CD4-positive, alpha-beta T cell treated with Interleukin-21 for 1 hour (primary cell): ENCODE results near the gene FGR.

ENCODE experiments used
- DNase-seq: peaks from one replicate; pipeline ENCODE4 v3.0.0-alpha.2; 2020

FGR gene

DNA sequence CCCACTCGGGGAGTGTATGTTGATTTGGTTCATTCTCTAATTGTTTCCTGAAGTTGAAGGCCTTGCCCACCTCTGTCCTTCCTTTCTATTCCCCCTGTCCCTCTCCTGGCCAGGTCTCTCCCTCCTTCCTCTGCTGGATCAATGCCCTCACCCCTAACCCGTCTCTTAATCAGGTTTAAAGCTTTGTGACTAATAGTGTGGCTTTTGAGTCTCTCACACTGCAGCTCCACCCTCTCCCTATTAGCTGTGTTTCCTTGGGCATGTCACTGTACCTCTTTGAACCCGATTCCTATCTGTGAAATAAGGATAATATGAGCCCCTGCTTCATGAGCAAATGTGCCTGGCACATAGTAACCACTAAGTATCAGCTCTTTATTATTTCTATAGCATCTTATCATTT, 51.5 kb downstream of the FGR start:
- no peak for DNase-seq

DNA sequence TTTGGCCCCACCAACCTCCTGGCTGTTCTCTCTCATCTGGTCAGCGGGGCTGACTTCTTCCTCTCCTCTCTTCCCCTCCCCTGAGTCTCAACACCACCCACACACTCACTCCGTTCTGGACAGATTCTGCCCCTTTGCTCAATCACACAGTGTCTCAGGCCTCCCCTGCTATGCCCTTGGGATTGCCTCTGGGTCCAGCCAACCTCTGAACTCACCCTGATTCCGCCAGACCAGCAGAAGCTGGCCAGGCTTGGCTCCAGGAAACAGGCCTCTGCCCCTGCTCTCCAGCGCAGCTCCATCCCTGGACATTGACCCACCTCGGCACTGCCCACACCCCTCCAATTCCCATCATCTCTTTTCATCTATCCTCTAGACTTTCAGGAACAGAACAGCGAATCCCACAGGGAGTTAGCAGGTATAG, 53.2 kb downstream of the FGR start:
- no peak for DNase-seq

DNA sequence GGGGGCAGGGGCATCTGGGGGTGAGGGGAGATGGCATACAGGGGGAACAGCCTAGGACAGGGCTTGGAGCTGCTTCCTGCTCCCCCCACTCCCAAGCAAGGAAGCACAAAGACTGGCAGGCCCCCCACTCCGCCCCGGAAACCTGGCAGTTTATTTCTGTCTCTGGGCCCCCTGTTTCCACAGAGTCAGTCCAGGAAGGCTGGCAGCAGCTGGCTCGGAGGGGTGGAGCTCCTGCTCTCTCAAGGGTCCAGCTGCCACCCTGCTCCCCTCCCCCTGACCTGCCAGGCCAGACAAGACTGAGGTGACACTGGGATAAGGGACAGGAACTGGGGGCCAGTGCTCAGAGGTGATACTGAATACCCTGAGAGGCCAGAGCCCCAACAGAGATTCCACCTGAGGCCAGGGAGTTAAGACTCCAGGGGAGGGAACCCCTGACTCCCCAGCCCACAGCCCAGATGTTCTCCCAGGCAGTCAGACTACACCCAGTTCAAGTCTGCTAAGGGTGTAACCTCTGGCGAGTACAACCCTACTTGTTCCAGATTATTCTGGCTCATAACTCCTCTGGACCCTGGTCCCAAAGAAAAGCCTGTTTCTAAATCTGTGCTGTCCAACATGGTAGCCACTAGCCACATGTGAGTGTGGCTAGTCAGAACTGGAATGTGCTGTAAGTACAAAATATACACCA, 57.3 kb downstream of the FGR start:
- no peak for DNase-seq

DNA sequence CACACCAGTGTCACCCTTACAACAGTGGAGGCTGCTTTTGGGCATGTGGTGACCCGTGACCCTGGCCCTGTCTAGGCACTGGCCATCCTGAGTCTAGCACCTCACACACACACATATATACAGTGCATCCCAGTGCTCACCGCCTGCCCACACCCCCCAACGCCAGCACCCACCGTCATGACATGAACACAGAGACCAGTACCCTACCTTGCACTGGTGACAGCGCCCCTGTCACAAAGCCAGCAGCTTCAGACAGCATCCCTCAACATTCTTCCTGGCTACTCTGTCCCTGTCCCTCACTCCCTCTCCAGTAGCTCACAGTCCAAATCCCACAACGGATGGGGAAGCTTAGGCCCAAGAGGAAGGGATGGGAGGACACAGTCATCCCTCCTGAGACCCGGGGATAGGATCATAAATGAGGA, 58.2 kb downstream of the FGR start:
- no peak for DNase-seq

DNA sequence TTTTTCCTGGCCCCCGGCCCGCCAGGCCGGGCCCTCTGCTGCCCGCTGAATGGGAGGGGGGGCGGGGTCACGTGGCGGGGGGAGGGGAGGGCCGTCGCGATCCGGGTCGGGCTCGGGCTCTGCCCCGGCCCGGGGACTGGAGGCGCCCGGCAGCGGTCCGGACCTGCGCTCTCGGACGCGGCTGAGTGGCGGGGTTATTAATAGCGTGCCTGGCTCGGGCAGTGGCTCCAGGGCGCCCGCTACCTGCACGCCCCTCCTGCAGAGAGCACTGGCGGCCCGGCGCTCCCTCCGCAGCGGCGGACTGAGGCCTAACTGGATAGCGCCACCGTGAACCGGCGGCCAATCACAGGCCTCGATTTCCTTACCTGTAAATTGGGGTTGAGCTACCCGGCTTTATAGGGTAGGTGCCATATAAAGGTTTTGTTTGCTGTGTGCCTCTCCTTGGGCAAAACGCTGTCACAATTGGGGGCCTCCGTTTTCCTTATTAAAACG, 59.1 kb downstream of the FGR start:
- DNase-seq, result no peak

DNA sequence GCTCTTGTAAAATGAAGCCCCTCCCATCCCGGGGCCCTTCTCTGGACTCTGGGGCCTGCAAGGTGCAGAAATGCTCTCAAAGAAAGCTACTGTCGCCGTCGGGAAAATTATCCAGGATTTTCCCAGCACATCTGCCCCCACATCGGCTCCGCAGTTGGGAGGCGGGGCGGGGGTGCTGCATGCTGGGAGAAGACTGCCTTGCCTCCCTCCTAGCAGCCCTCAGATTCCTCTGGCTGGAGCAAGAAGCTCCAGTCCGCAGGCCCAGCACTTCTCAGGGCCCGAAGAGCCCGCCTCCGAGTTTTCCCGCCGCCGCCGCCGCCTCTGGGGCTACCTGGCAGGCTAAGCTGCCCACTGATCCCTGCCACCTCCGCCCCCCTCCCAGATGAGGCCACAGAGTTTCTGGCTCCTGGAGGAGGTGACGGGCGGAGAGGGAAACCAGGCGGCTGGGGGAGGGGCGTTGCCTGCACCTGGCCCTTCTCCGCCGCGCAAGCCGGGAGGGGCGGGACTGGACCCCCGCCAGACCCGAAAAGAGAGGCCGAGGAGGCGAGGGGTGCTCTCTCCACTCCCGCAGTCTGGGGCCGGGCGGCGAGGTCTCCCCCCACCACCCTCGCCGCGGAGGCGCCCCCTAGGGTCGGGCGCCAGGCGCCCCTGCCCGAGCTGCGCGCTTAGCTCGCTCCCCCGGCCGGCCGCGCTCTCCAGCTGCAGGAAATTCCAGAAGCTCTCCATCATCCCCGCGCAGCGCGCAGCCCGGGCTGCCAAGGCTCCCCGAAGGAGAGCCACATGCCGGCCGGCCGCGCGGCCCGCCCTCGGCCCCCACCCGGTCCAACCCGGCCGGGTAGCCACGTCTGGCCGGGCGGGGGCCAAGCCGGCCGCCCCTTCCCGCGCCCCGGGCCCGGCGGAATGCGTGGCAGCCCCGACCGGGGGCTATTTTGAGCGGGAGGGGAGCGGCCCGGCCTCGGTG, 59.8 kb downstream of the FGR start:
- DNase-seq, result no peak

DNA sequence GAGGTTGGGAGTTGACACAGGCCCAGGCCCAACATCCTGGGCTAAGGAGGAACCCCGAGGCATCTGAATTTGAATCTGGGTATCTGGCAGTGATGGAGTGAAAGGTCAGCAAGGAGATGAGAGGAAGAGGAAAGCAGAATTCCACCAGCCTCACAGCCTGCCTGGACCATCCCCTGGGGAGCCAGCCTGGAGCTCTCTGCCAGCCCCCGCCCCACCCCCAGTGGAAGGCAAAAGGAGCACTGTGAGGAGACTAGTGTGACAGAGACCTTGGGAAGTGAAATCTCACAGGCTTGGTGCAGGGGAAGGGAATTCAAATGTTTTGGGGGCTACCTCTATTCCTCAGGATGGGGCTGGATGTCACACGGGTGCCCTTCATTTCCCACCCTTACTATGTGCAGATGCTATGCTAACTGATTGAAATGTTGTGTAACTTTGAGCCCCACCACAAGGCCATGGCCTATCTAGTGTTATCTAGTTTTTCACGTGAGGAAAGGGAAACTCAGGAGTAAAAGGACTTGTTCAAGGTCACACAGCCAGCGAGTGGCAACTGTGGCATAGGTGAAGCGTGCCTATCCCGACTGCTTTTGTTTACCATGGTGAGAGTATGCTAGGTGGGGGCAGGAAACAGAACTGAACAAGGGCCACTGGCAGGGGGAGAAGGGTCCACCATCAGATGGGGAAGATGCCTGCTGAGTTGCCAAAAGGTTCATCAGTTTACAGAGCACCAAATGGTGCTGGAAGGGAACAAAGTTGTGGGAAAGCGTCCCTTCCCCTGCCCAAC, 60.8 kb downstream of the FGR start:
- no peak for DNase-seq

DNA sequence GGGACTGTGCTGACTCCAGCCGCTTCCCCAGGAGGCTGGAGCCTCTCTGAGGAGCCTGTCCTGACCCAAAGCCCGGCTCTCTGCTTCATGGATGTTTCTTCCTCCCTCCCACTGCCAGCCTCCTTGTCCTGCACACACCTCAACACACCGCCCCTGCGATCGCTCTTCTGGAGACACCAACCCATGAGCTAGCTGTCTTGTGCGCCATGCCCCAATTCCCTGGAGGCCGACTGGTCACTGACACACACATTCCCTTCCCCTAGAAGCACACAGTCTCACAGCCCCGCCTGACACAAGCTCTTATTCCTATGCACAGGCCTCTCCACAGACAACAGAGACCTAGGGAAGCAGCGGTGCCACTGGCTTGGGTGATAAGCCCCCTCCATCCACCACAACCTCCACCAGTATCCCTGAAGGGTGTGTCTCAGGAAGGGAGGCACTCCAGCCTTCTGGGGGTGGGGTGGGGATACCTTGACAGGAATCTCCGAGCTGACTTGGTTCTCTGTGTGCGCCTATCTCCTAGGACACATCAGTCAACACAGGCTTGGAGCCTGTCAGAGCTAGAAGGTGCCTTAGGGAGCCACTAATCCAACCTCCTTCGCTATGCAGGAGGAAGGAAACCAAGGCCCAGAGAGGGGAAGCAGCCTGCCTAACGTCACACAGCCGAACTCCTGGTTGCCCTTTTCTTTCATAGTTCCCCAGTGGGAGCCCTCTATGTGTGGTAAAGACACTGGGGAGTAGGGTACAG, 62.1 kb downstream of the FGR start:
- no peak for DNase-seq

DNA sequence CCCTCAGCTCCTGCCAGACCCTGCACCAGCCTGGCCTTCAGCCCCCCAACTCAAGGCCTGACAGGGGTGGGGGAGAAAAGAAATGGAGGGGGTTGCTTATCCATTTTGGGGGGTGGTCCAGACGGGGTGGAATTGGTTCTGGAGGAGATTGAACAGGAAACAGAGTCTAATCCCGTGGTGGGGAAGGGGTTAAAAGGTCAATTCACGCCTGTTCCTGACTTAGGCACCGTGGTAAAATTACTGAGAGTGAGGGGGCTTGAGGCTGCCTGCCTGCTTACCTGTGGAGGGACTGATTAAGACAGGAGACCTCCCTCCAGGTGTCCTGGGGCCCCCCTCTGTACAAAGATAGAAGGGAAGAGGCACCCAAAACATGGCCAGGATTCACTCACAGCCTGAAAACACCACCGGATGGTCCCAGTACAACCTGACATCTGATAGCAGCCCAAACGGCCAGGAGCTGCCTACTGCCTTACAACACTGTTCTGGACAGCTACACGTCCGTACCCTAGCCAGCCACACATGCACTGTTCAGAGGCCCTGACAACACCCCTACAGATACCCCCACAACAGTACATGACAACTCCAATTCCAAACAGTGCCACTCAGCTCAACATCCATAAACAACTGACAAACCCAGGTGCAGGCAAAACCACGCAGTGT, 62.8 kb downstream of the FGR start:
- DNase-seq, result no peak

DNA sequence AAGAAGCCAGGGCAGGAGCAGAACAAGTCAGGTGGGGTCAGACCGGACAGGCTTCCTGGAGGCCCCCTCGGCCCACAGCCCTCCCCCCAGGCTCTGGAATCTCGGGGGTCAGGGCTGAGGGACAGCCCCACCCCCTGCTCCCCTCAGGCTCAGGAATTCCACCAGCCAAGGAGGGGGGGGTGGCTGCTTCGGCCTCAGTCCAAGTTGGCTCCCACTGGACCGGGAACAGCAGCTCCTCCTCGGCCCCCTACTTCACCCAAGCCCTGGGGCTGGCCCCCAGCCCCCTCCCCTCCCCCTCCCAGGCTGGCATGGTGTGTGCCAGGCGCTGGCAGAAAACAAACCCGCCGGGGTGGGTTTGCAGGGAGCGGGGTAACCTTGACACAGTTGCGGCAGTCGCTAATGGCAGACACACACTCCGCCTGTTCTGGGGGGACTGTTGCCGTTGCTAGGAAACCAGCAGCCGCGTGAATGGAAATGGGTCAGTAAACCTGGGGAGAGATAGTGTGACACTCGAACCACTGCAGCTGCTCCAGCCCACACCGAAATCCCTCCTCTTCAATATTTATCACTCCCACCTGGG, 63.5 kb downstream of the FGR start:
- no peak for DNase-seq

DNA sequence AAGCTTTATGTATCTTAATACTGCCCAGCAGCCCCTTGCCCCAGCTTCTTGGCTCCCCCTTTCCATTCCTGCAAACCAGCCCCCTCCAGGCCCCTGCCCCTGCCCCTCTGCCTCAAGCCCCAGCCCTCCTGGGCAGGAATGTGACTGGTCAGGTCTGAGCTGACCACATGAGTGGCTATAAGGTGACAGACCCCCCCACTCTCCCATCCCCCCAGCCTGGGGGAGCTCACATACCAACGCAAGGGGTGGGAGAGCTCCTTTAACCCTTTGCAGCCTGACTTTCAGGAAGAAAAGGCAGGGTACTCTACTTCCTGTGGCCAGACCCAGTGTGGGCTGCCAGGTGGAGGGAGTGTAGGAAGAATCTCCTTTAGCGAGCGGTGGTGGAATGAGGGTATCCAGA, 64.2 kb downstream of the FGR start:
- no peak for DNase-seq

DNA sequence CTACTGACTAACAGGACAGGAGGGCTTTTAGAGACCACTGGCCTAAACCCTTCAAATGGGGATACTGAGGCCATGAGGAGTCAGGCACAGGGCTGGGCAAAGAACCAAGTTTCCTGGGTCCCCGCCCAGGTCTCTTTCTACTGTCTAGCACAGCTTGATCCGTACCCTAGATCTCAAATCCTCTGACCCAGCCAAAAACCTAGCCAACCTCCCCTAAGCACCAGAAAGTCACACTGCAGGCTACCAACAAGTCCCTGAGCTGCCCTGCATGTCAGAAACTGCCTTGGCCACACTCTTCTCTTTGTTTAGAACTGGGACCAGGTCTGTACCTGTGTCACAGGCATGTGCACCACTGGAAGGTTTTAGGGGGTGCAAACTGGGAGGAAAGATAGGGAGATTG, 64.6 kb downstream of the FGR start:
- DNase-seq, result no peak

DNA sequence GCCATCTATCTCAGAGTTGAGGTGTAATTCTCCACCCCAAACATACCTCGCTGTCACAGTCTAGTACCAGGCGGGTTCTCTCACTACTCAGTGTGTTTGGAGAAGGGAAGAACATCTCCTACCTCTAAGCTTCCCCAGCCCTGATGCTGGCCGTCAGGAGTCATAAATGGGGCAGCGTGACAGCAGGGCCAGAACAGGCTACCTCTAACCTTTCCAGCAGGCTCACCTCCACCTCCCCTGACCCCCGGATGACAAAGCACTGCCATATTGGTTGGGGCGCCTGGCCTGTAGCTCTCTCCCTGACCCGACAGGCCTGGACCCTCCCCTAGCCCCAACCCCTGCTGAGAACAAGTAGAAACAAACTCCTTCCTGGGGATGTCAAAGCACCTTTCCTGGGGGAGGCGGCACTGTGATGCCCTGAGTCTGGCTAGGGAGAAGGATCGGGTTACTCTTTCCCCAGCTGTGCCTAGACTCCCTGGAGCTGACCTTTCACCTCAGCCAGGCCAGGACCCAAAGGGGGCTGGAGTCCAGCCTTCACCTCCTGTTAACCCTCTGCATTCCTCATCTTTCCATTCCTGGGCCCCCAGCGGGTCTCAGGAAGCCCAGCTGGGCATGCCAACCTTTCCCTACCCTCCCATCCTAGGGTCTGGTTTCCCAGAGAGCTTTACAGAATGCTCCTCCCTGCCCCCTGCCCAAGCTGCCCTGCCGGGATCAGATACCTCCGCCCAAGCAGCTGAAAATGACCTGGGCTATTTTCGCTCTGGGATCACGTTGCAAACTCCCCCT, 65.3 kb downstream of the FGR start:
- DNase-seq, result no peak

DNA sequence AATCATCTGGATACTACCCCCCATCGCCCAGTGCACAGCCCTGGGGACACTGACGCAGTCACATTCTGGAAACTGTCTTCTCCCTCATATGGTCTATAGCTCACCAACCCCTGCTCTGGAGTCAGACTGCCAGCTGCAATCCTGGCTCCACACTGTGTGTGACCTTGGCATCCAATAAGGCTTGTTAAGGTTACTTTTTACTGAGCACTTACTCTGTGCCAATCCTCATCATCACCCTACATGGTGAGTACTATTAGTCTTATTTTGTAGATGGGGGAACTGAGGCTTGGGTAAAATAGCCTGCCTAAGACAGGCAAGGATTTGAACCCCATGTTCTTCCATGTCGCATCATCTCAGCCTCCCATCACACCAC, 65.9 kb downstream of the FGR start:
- DNase-seq, result peak; percentile 13

DNA sequence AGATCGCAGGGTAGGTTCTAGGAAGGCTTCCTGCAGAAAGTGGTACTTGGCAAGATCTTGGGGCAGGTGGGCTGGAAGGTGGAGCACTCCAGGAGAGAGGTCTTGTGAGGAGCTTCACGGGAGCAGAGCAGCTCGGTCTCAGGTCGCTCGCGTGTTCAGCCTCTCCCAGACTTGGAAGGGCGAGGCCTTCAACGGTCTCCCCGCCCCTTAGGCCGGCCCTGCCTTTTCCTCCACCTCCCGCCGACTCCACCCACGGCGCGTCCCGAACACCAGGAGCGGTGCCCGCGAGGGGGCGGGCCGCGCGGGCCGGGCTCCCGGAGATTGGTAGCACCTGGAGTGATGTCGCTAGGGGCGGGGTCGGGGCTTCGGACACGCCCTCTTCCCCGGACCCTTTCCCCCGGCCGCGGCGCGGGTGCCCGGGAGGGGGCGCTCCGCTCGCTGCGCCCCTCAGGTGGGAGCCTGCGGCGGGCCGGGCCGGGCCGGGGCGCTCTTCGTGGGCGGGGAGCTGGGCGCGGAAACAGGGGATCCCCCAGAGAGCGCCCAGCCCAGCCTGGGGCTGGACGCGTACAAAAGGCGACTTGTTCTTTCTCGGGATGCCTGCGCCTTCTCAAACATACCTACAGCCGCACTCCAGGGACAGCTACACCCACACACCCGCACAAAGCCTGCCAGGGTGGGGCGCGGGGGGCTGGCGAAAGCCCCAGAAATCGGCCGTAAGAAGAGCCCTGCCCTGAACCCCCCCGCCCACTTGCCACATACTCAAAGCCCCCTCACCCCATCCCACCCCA, 66.5 kb downstream of the FGR start:
- peak; percentile 96 for DNase-seq

DNA sequence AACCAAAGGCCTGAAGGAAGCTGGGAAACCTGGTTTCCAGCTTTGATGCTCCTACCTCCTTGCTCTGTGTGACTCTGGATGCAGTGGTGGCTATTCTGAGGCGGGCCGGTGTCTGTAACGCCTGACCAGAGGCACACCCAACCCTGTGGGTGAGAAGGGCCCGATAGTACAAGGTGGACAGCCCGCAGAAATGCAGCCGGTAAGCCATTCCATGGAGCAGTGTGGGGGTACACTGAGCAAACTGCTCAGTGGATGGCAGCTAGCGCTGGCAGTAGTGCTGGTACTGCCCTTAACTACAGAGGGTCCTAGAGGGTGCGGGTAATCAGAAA, 67.0 kb downstream of the FGR start:
- DNase-seq, result no peak

DNA sequence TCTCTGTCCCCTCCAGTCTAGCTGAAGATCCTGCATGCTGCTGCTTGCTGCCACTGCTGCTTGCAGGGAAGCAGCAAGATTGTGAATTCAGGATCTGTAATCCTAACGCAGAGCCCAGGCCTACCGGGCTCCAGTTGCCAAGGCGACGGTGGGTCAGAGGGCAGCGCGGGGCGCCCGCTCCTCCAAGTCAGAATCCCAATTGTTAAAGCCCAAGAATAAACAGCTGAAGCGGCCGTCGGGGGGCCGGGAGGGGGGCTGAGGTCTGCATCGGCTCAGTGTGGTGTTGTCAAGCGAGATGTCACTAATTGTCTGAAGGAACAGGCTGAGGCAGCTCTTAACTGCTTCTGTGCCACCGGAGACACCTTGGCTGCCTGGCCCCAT, 67.8 kb downstream of the FGR start:
- DNase-seq, result no peak

DNA sequence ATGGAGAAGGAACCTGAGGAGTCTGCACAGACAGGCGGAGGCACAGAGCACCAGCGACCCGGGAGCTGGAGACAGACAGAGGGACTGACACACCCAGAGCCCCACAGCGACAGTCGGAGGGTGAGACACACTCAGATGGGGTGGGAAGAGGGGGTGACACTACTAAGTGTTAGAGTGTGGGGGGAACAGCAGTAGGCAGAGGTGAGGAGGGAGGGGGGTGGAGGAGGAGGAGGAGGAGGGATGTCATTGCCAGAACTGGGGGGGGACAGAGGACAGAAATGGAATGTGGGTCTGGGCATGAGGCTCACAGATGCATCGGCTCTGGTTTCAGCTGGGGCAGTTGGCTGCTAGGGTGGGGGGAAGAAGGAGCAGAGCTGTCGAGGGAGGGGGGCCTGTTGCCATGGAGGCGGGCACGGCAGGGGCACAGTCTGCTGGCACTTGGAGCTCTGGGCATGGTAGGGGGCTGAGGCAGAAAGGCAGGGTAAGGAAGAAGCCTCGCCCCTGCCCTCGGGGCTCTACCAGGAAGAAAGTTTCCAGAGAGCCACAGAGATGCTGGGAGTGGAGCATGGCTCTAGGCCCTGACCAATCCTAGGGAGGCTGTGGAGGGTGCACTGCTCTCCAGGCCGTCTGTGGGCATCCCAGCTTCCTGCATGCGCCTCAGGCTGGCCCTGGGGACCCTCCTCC, 68.4 kb downstream of the FGR start:
- no peak for DNase-seq
